Femur (tissue), 1 donor: Measurements from ENCODE around the gene JRKL.

Experiments
- DNase-seq: peaks from one replicate; pipeline ENCODE4 v3.0.0-alpha.2; 2017

JRKL gene

DNA sequence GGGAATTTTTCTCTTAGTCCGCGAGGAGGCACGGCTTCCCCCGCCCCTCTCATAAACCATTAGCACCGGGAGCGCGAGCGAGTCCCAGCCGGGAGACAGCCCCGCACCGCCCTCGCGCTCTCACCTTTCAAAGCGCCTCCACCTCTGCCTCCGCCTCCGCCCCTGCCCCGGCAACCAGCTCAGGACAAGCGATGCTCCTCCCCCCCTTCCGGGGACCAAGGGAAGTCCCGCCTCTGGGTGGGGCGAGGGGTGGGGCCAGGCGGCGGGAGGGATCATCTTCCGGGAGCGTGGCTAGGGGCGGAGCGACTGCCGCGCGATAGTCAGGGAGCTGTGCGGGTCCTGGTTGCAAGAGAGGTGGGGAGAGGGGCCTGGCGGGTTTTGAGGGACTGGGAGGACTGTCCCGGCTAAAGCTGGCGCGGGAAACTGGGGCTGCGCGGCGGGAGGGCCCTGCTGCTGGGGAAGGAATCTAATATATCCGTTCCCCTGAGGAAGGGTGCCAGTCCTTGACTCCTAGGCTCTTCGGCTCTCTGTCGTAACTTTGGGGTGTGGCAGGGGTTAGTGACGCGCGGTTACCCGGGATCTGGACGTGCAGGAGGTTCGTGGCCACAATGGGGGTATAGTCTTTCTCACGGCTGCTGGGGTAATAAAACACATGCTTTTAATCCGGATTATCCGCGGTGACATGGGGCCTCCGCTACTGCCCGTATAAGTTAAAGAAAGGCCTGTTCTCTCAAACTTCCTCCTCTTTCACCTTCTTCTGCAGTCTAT, at the start of gene JRKL, which contains the start of gene CCDC82:
TSS of gene JRKL (plus strand) at position 294 of the 768 bp plus-strand sequence. CDS start 637 bp downstream, outside the sequence.
TSS of gene CCDC82 (minus strand) at position 193 of the 768 bp plus-strand sequence. CDS start 5,165 bp downstream, outside the sequence.
- peak; percentile 99 for DNase-seq

- DNase-seq = no peak
Observed at GRCh38 chr11:96340555-96340885, 49.3 kb upstream of the JRKL start.

DNA sequence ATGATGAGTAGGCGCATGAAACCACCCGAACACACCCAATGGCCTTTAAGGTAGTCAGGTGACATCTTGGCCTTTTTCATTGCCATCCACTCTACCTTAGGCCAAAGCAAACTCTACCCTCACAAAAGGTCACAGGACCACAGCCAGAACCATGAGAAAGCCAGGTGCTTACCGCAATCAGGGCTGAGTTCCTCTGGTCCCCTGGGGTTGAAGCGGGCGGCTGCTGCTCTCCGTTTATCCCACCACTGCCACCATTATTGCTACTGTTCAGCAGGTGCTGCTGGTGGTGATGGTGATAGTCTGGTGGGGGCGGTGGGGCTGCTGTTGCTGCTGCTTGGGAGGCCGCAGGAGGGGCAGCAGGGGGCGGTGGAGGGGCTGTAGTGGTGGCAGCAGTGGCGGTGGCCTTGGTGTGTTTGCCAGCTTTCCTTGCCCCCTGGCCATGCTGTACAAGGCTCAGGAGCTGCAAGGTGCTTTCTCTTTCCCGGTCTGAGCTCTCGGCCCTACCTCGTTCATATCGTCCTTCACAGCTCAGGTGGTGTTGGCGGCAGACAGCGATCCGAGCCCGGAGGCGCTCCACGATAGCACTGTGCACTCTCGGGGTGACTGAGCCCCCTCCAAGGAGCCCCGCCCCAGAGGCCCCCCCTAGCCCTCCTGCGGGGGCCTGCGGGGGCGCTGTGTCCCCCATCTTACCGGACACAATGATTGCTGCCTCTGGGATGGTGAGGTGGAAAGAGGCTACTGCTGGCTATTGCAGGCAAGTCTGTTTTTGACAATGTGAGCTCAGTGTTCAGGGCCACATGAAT, 48.4 kb upstream of the JRKL start:
- peak; percentile 69 for DNase-seq

GRCh38 chr11:96342014-96342960, 47.5 kb upstream of the JRKL start:
- no peak for DNase-seq

- DNase-seq = peak; percentile 96
Observed at GRCh38 chr11:96342961-96343711, 46.7 kb upstream of the JRKL start, which contains the start of gene MAML2. MAML2 (minus strand) TSS chr11:96343195; CDS start chr11:96341895, 1,300 bp downstream.

- DNase-seq = no peak
Observed at GRCh38 chr11:96356848-96357247, 33.0 kb upstream of the JRKL start.

DNA sequence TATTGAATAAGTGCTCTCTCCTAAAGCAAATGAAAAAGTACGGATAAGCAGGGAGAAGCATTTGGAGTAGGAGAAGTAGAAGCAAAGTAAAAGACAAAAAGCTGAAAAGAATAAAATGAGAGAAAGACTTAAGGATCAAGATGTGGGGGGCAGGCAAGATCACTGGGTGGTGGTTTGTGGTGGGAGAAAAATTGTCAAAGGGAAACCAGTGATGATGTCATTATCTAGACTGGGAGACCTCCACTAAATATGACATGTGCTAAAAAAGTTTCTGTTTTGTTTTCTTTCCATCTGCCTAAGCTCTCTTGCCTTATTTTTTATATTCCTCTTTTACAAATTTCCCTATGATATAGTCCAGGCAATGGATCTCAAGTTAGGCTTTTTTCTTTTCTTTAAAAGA, 32.0 kb upstream of the JRKL start:
- no peak for DNase-seq

DNA sequence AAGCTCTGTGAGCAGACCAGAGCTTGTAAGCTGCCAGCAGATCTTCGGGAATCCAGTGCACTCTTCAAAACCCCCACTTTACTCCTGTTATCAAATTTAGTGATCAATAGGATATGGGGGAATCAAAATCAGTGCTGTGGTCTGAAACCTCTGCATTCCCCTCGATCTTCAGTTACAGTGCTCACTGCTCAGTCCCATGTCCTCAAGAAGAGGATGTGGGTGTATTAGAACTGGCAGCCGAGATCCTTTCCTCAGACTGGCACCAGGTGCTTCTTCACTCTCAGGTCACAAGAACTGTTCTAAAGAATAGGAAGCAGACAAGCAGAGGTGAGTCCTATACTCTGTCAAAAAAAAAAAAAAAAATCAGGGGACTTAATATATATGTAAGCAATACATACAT, 31.5 kb upstream of the JRKL start:
- no peak for DNase-seq

DNA sequence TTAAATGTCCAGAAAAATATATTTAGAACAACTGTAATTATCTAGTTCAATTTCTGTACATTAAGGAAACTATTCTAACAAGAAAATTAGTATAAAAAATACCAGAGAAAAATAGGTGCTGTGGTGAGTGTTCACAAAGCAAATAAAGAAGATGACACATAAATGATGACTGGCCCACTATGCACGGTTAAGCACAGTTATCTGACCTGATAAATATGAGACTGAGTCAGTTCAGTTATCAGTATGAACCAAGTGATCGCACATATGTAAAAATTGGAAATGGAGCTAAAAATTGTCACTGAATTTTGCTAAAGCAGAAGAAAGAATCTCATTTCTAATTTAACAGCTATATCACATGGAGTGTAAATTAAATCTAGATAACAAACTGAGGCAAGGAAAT, 28.0 kb upstream of the JRKL start:
- no peak for DNase-seq

DNA sequence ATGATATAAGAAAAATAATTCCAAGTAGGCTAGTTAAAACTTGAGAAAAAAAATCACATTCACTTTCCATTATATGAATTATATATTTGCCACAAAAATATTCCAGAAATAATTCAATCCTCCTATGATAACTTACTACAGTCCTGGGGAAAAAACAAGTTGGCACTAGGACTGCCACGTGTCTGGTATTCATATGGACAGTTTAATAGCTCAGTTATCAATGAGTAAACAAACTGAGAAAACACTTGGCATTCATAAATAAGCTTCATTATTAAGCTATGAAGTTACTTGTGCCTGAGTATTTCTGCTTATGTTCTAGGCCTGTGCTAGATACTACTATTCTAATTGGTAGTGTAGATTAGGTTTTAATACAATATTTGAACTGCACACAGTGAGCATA, 24.3 kb upstream of the JRKL start:
- DNase-seq = no peak

DNA sequence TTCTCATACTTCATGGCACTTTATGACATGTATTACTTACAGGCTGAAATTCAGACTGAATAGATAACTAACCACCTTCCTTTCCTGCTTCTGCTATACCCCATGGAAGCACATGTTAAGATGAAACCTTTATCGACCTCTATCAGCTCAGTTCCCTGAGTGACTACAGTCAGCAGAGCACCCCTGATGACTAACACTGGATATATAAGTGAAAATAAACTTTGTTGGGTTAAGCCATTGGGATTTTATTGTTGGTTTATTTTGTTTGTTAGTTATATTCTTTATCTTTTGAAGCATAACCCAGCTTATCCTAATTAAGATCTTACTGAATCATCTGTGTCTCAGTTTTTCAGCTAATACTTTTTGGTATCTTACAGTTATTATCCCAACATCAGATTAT, 23.8 kb upstream of the JRKL start:
- DNase-seq = no peak

- no peak for DNase-seq
Observed at GRCh38 chr11:96367342-96367741, 22.5 kb upstream of the JRKL start.

DNA sequence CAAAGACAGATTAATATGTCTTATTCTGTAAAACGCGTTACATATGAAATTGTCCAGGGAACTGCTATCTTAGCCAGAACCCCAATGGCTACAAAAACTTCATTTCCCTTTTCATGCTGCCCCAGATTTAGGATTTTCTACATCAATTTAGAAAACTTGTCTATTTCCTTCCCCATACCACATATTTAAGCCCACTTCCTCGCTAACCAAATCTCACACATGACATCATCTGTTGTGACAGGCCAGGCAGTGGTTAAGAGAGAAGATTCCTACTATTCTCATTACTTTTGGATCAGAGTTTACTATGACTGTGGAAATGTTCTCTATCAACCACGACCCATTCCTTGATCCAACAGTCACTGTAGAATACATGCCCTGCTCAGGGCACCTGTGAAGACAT, 16.0 kb upstream of the JRKL start:
- DNase-seq = no peak

DNA sequence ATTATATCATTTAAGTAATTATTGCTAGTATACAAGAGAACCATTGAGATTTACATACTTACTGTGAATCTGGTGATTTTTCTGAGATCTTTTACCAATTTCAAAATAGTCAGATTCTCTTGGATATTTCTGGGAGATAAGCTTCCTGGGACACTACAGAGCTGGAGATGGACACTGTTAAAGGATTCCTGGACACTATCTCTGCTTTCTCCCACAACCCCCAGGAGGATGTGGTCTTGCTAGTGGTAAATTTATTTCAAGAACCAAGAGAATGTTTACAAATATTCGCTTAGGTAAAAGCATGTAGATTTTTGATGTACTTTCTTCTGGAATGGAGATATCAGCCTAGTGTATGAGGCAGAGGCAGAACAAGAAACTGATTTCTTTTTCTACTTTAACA, 13.0 kb upstream of the JRKL start:
- no peak for DNase-seq

DNA sequence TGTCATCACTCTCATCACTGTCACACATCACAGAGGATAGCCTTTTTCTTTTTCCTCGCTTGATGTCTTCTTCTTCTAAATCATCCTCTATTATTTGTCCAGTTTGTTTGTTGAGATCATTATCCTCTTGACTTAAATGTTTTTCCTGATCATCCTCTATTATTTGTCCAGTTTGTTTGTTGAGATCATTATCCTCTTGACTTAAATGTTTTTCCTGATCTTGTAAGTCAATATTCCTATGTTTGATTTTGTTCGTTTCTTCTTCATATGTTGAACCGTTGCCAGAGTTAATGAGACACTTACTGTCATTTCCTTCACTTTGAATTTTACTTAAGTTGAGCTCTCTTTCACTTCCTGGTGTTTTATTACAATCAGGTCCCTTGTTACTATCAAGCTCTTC, 5.7 kb upstream of the JRKL start:
- no peak for DNase-seq

DNA sequence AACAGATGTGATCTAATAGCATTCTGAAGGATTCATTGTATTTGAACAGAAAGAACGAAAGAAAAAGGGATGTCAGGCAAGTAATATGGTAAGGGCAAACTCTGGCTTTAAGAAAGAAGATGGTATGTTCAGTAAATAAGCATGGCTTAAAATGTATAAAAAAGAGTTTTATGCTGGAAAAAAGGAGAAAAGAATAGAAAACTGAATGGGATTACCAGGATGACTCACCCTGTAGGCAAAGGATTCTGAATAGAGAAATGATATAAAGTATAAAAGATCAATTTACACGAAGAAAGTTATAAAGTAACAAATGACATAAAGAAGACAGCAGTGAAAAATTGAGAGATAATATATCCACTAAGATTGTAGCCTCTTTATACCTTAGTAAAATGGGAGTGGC, 4.6 kb upstream of the JRKL start:
- DNase-seq = no peak

DNA sequence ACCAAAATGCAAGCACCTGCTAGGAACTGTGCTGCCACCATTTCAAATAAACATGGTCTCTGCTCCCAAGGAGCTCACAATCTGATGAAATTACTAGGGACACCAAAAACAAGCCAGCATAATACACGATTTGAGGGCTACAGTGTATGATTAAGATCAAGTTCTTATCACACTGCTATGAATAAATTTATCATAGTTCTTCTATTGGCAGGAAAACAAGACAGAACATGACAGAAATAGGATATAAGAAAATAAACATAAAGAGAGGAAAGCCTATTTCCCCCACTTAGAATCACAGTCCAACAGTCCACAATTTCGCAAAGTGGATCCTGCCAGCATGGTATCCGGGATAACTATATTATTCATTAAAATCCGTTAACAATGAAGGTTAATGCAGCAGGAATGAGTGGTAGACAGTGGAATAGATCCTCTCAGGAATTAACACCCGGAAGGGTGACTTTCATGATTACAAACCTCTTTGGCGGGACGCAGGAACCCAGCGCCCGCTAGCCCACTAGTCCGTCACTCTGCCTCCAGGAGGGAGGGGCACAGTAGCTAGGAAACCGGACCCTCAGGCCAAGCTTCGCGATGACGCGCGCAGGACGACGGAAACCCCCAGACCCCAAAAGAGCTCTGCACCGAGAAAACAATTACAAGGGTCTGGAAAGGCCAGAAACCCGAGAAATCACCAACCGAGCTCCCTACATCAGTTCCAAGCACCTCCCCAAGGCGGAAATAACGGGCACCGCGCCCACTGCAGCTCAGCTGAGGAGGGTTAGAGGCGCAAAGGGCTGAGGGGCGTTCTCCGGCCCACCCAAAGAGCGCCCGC, 708 bp upstream of the JRKL start:
- DNase-seq = no peak

GRCh38 chr11:96390488-96390792, 627 bp downstream of the JRKL start:
- no peak for DNase-seq

GRCh38 chr11:96391698-96392307, 2.0 kb downstream of the JRKL start:
- DNase-seq = no peak

DNA sequence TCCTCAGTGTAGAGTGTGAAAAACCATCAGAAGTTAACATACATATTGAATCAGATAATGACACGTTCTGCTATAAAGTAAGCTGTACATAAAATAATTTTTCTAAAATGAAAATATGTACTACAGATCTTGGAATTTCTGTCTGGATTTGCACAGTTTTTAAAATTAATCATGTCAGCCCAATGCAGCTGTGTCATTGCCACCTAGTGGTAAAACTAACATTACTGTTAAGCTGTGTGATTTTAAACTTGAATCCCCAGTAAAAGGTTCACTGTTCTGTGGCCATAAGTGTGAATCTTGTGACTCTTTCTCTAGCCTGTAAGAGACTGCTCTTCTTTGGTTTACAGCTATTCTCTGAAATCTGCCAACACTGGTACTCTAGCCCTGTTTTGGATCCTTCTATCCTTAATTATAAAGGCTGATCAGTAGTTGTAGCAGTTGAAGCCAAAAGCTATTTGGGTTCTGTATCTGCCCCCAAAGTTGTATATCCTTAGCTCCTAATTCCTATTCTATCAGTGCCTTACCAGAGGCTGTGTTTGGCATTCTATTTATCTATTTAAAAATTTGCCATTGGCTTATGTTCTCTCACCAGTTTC, 4.0 kb downstream of the JRKL start:
- no peak for DNase-seq

- no peak for DNase-seq
Observed at GRCh38 chr11:96394773-96395172, 5.0 kb downstream of the JRKL start.
